ENCODE measurements around the gene LRRC4. TPM values are rescaled to one million over a fixed set of nuclear protein-coding genes. Genes with fewer than 3 reads are reported as not detected.

The LRRC4 gene
- polyA plus RNA-seq, 1 experiment = 0.12 TPM

DNA sequence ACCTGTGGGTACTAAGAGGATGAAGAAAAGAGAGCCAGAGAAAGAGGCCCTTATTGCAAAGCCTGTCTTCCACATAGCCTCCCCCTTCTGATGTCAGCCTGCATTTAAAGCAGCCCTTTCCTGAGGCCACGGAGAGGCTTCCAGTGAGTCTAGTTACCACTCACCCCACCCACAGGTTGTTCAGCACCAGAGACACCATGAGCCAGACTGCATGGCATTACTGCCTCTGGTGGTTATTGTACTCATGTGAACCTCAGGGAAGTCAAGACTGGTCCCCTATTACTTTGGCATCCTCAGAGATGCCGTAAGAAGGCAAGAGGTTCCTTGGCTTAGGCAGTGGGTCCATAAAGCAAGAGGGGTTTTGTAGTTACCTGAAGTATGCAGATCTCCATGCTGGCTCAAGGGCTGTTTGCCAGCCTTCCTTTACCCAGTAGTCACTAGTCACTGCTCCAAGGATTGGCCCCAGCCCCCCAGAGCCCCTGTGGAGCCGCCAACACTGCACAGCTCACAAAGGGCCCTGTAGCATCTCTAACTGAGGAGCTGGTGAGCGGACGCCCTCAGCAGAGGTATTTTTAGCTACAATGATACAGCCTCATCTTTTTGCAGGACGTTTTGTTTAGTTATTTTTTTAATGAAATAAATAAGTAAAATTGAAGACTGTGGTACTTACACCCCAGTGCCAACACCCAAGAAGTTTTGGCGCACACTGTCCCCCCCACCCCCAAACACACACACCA lies 20.7 kb downstream of the LRRC4 start:
- POLR2A ChIA-PET = no interaction called here
- no peak for DNase-seq (ENCODE audit: low read depth)
- no peaks in the 10 kb centered on the region for H3K27me3 ChIP-seq (ENCODE audit: control insufficient read depth, insufficient read depth, low read length)
- peaks cover 4% of the 10 kb centered on the region for H3K36me3 ChIP-seq (ENCODE audit: control insufficient read depth, insufficient read depth, low read length)
- no peak overlapping the region for H3K4me3 ChIP-seq (ENCODE audit: low read depth, low read length)
- CTCF ChIA-PET = interaction anchor here (1.0 kb wide), 1 partner anchor 9 kb away, joined by 3 read pairs; no protein-coding TSS in a partner anchor
- TF ChIP-seq, protein P1, sequence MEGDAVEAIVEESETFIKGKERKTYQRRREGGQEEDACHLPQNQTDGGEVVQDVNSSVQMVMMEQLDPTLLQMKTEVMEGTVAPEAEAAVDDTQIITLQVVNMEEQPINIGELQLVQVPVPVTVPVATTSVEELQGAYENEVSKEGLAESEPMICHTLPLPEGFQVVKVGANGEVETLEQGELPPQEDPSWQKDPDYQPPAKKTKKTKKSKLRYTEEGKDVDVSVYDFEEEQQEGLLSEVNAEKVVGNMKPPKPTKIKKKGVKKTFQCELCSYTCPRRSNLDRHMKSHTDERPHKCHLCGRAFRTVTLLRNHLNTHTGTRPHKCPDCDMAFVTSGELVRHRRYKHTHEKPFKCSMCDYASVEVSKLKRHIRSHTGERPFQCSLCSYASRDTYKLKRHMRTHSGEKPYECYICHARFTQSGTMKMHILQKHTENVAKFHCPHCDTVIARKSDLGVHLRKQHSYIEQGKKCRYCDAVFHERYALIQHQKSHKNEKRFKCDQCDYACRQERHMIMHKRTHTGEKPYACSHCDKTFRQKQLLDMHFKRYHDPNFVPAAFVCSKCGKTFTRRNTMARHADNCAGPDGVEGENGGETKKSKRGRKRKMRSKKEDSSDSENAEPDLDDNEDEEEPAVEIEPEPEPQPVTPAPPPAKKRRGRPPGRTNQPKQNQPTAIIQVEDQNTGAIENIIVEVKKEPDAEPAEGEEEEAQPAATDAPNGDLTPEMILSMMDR (IDR thresholded peaks at IDR 0.05; ENCODE audit: insufficient read depth, low read depth, low read length) = no peak

DNA sequence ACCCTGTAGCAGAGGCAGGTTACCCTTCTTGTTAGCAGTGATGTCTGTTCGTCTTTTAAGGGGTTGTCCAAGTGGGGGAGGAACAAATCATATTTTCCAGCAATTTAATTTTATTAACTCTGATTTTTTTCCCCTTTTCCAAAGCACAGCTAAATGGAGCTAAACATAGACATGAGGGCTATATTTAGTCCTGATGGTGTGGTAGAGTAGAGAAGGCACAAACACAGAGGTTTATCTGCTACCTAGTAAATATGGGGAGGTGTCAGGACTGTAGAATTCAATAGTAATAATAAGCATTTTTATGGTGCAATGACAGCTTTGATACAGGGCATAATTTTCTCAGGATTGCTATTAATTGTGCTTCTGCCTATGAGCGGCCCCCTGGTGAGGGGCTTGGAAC lies 22.5 kb downstream of the LRRC4 start:
- Histone ChIP-seq H3K4me3 (ENCODE audit: low read depth, low read length) (no peak overlapping the region), H3K27me3 (ENCODE audit: control insufficient read depth, insufficient read depth, low read length) (no peaks in the 10 kb centered on the region), H3K36me3 (ENCODE audit: control insufficient read depth, insufficient read depth, low read length) (peaks cover 4% of the 10 kb centered on the region)
- ChIA-PET POLR2A (no interaction called here), CTCF (no interaction called here)
- DNase-seq (ENCODE audit: low read depth) = no peak
- TF ChIP-seq, protein P1 (IDR thresholded peaks at IDR 0.05; ENCODE audit: insufficient read depth, low read depth, low read length) = no peak

DNA sequence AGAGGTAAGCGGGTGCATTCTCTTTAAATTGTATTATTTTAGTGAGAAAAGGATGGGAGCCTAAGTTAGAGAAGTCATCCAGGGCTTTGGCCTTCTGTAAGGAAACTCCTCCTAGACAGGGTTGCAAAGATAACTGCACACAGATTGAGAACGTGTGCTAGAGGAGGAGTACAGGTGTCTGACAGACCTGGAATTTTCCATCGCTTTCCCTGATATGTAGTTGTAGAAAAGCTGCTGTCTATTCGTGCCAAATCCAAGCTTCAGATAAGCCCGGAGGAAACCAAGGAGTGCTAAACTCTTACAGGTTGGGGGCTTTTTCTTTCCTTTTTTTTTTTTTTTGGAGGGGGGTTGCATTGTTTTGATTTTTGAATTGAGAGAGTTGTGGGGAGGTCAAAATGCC lies 23.1 kb downstream of the LRRC4 start:
- TF ChIP-seq, protein P1 (IDR thresholded peaks at IDR 0.05; ENCODE audit: insufficient read depth, low read depth, low read length) = no peak
- Histone ChIP-seq H3K27me3 (ENCODE audit: control insufficient read depth, insufficient read depth, low read length) (no peaks in the 10 kb centered on the region), H3K4me3 (ENCODE audit: low read depth, low read length) (no peak overlapping the region), H3K36me3 (ENCODE audit: control insufficient read depth, insufficient read depth, low read length) (peaks cover 5% of the 10 kb centered on the region)
- POLR2A ChIA-PET = interaction anchor here (0.6 kb wide), 1 partner anchor 731 kb away, joined by 14 read pairs; the partner anchor contains the start of gene CALU
- DNase-seq (ENCODE audit: low read depth) = no peak
- CTCF ChIA-PET = no interaction called here

DNA sequence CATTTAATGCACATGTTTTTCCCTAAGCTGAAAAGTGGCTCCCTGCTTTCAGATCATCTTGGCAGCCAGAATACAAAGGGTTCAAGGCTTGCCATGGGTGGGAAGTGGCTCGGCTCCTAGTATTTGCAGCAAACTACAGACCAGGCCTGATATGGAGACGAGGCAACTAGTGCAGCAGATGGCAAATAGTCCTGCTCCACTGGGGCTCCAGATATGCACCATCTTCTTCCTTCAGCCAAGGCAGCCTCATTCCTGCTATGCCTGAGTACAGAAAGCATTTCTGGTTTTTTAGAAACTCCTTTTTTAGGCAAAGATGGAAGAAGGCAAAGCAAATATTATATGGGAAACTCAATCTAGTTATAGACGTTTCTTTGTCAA lies 23.9 kb downstream of the LRRC4 start:
- POLR2A ChIA-PET = no interaction called here
- H3K27me3 ChIP-seq (ENCODE audit: control insufficient read depth, insufficient read depth, low read length) = no peaks in the 10 kb centered on the region
- DNase-seq (ENCODE audit: low read depth) = no peak
- no peak overlapping the region for H3K4me3 ChIP-seq (ENCODE audit: low read depth, low read length)
- H3K36me3 ChIP-seq (ENCODE audit: control insufficient read depth, insufficient read depth, low read length) = peaks cover 3% of the 10 kb centered on the region; the same call in 1 of the 2 replicates
- CTCF ChIA-PET = interaction anchor here (0.8 kb wide), 1 partner anchor 14 kb away, joined by 3 read pairs; no protein-coding TSS in a partner anchor
- TF ChIP-seq, protein P1 (IDR thresholded peaks at IDR 0.05; ENCODE audit: insufficient read depth, low read depth, low read length) = no peak

DNA sequence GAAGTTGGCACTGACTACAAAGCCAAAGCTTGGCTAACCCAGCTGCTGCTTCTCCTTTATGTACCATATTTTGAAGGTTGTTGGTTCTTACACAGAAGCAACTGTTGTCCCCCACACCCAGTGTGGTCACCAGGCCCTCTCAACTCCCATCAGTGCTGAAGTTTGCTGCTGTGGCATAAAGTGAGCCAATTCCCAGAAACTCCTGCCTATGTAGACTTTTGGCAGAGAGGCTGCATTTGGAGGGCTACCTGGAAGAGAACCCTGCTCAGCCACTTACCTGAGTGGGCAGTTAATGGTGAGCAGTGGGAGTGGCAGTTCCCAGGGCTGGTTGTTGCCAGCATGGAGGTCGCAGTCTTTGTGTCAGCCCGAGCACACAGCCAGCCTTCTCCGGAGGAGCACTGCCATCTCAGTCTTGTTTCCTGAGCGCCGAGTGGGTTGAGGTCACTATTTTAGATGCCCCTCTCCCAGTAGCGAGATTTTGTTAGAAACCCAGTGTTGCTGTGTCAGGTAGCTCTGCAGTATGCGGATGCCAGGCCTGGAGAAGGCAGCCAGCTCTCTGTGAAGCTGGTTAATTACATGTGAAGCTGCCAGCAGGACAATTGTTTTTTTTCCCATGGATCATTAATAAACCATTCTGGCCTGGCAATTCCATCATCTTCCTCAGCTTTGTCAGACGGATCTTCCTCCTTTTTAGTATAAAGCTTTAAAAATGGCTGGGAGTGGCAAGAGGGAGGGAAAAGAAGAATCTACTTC lies 24.5 kb downstream of the LRRC4 start:
- Histone ChIP-seq H3K36me3 (ENCODE audit: control insufficient read depth, insufficient read depth, low read length) (peaks cover 3% of the 10 kb centered on the region; the same call in 1 of the 2 replicates), H3K27me3 (ENCODE audit: control insufficient read depth, insufficient read depth, low read length) (no peaks in the 10 kb centered on the region), H3K4me3 (ENCODE audit: low read depth, low read length) (no peak overlapping the region)
- POLR2A ChIA-PET = no interaction called here
- no peak for DNase-seq (ENCODE audit: low read depth)
- CTCF ChIA-PET = interaction anchor here (0.8 to 0.9 kb wide), 2 partner anchors 11 to 15 kb away, joined by 3 read pairs; no protein-coding TSS in a partner anchor
- TF ChIP-seq, protein P1 (IDR thresholded peaks at IDR 0.05; ENCODE audit: insufficient read depth, low read depth, low read length) = no peak

All from BJ (cell line).